HG03469 (cell line): ENCODE measurements around the gene ZBED3.
A peak's percentile ranks its signal among the peaks of the same experiment; 100 is the strongest.

Experiments
- ATAC-seq: cut with Tn5 transposase; IDR thresholded peaks from one replicate; pipeline ENCODE4 v1.9.1; 2021; ENCODE audit warnings: mild to moderate bottlenecking, moderate library complexity, moderate number of reproducible peaks; ENCODE audit not compliant: unreplicated experiment

ZBED3 gene

DNA sequence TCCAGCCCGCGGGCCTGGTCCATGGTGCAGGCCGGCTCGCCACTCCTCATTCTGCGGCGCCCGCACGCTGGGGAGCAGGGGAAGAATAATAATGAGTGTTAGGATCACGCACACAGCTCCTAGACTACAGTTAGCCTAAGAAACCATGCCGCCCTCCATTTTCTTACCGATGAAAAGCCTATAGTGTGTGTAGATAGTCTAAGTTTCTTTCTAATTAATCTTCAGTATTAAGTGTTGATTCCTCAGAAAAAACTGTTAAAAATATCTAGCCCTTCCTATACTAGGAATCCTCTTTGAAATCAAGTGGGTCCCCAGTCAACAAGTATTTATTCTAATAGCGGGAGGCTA, 9.3 kb downstream of the ZBED3 start:
- no peak for ATAC-seq

DNA sequence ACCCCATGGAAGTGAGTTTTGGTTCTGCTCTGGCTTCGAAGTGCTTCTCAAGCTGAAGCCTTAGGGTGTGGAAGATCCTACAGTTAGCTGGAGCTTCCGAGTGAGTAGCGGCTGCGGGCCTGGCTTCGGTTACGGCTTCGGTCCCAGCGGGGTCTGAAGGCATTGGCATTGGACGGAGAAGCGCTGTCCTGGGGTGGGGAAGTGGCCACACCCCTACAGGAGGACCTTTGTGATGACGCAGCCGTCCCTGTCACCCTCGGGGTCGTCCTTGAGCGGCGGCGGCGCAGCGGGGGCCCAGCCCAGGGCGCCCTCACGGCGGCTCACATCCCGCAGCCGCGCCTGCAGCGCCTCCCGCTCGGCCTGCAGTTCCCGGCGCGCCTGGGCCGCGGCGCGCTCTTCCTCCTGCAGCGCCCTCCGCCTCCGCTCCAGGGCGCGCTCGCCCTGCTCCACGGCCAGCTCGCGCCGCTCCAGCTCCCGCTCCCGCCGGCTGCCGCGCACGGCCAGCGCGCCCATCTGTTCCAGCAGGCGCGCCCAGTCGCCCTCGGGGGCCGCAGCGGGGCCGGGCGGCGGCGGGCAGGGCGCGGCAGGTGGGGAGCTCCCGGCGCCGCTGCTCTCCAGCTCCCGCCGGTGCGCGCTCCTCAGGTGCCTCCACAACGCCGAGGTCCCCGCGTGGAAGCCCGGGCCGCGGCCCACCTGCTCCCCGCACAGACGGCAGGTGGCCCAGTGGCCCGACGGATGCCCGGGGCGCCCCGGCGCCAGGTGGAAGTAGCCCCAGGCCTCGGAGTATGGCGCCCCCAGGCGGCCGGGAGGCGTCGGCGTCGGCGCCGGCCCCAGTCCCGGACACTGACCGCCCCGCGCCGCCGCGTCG, 9.9 kb downstream of the ZBED3 start:
- no peak for ATAC-seq

GRCh38 chr5:77074745-77075144, 12.3 kb downstream of the ZBED3 start:
- no peak for ATAC-seq

- ATAC-seq = no peak
Measured at GRCh38 chr5:77073667-77074066, 13.4 kb downstream of the ZBED3 start.

DNA sequence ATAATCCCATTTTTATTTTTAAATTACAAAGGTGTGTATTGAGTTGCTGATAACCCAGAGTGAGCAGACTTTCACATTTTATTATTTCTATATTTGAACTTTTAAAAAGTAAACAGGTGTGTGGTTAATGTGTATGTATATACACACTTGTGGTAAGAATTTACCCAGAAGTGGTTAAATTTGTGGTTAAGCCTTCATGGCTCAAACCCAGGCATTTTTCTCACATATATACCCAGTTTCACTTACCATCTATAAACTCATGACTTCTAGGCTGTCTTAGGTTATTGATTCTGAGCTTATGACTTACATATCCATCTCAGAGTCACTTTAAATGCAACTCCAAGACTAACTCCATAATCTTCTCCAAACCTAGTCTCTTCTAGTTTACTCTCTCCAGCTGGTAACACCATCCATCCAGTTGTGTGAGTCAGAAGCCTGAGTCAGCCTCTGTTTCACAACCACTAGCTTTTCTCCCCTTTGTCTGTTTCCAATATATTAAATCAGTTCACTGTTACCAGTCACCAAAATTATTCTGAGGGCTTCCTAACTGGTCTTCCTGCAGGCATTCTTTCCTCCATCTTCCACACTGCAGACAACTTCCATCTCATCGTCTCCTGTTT, 20.2 kb downstream of the ZBED3 start:
- ATAC-seq = peak; percentile 53

- ATAC-seq = peak; percentile 21
Measured at GRCh38 chr5:77066184-77066583, 20.9 kb downstream of the ZBED3 start.

GRCh38 chr5:77065256-77065655, 21.8 kb downstream of the ZBED3 start:
- no peak for ATAC-seq

GRCh38 chr5:77064040-77064439, 23.0 kb downstream of the ZBED3 start:
- ATAC-seq = no peak

GRCh38 chr5:77046416-77047073, 40.5 kb downstream of the ZBED3 start:
- ATAC-seq = no peak

GRCh38 chr5:77035950-77036349, 51.1 kb downstream of the ZBED3 start:
- ATAC-seq = no peak

DNA sequence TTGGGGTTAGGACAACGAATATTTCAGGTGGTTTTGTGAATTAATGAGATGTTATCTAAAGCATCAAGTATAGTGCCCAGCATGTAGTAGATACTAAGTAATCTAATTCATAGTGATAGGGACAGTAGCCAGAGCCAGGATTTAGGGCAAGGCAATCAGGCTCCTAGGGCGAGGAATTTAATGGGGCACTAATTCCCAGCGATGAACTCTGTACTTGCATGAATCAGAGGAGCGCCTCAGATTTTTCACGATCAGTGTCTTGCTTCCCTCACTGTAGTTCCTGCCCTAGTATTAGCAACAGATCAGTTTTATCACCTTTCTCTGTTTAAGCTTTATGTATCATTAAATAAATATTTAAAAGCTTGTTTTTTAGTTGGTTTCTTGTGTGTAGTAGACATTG, 53.7 kb downstream of the ZBED3 start:
- no peak for ATAC-seq

GRCh38 chr5:77032635-77033034, 54.5 kb downstream of the ZBED3 start:
- ATAC-seq = no peak

DNA sequence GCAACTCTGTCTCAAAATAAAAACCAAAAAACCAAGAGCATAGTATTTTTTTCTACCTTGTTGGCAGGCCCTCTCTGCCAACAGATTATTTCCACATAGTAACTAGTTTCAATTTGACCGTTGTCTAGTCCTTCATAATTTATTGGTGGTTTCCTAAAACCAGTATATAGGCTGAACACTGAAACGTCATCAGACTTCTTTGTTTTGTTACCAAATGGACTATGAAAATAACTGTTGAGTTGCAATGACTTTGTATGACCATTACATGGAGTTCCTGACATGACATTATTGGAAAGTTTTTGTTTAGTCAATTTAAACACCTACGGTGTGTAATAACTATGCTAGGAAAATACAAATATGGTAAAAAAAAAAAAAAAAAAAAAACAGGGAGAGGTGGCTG, 55.2 kb downstream of the ZBED3 start:
- no peak for ATAC-seq

GRCh38 chr5:77030097-77031071, 56.7 kb downstream of the ZBED3 start, which contains the start of gene AGGF1:
Gene AGGF1, plus strand, starts transcription at chr5:77030404. Its CDS starts 363 bp downstream, at chr5:77030767.
- peak; percentile 93 for ATAC-seq

DNA sequence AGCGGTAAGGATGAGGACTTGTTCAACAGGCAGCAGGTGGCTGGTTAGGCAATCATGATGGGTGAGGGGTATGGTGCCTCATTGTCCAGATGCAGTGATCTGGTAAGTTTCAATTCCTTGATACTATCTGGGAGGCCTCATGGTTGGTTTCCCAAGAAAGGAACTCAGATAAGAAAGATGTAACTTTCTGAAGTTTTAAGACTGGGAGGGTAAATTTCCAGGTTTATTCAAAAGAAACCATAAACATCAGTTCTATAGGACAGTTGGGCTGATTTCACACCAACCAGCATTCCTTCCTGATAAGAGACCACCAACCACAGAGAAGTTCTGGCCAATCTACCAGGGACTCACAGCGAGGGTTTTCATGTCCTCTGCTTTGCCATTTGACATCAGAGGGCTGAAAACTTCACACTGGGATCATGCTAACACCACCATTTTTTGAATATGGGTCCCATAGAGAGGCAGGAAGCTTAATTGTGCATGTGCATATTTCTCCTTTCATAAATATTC, 57.7 kb downstream of the ZBED3 start:
- no peak for ATAC-seq

- ATAC-seq = no peak
Measured at GRCh38 chr5:77028631-77029375, 58.3 kb downstream of the ZBED3 start.

DNA sequence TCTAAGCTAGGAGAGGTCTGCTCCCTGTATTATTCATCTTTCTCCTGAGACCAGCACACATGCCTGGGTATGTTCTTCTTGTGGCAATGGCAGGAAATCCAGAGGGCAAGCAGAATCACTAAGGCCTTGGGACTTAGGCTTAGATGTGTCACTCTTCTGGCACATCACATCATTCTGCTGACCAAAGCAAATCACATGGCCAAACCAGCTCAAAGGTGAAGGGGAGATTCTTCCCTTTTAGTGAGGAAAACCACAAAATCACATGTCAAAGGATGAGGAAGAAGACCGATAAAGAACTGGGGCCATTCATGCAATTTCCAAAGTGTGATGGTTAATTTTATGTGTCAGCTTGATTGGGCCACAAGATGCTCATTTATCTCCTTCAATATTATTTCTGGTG, 62.6 kb downstream of the ZBED3 start:
- no peak for ATAC-seq

DNA sequence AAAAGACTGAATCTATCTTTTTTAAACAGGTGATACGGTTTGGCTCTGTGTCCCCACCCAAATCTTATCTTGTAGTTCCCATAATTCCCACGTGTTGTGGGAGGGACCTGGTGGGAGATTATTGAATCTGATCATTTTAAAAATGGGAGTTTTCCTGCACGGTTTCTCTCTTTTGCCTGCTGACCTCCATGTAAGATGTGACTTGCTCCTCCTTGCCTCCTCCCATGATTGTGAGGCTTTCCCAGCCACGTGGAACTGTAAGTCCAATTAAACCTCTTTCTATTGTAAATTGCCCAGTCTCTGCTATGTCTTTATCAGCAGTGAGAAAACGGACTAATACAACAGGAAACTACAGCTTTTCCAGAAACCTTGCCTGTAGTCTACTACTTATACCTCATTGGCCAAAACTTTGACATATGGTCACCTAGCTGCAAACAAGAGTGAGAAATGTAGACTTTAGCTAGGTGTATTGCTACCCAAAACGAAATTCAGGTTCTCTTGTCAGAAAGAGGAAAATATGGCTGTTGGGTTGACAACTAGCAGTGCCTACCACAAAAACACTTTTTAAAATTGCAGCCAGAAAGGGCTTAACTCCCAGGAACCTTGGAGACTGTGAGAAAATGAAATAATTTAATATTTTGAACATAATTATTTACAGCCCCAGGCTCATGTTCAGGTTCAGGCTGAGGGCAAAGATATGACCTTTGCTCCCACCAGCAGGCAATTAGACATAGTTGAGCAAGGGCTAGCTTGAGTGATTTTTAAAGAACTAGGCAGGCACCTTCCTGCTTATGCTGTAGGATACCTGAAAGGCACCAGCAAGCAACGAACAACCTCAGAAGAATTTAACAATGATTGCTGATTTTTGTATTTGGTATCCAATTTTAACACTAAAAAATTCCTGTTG, 64.3 kb downstream of the ZBED3 start:
- ATAC-seq = no peak
